WTC11 (cell line): Measurements from ENCODE around the gene CALR3. TPM values are rescaled to one million over a fixed set of nuclear protein-coding genes. Genes with fewer than 3 reads are reported as not detected.

Experiments used
- ATAC-seq: fragments of 200-7000 bp; cut with Tn5 transposase; 2 replicates; pipeline ENCODE4 v1.10.0; 2021; ENCODE audit warnings: mild to moderate bottlenecking, moderate library complexity
- CTCF ChIA-PET: fragments of 300-600 bp; sonication (Branson Sonifier 250); formaldehyde crosslinking; loops from one replicate; lab custom pipeline; 2021; ENCODE audit warnings: antibody characterized with exemption; lab: Charles Lee
- POLR2A ChIA-PET: fragments of 350-600 bp; sonication (Branson Sonifier 250); formaldehyde crosslinking; loops from one replicate; lab custom pipeline; 2021; ENCODE audit warnings: antibody characterized with exemption; lab: Charles Lee
- DNase-seq: peaks from one replicate; pipeline ENCODE4 v3.0.0; 2021; ENCODE audit warnings: low spot score
- H3K27ac Mint-ChIP-seq: 2 replicates; pipeline ENCODE4 v1.8.0; 2021; ENCODE audit warnings: mixed read lengths
- H3K27me3 Mint-ChIP-seq: 2 replicates; pipeline ENCODE4 v1.8.0; 2021; ENCODE audit warnings: low read depth, mild to moderate bottlenecking, moderate library complexity, mixed read lengths
- H3K36me3 Mint-ChIP-seq: 2 replicates; pipeline ENCODE4 v1.8.0; 2021; ENCODE audit warnings: mixed read lengths
- H3K4me1 Mint-ChIP-seq: 2 replicates; pipeline ENCODE4 v1.8.0; 2022; ENCODE audit warnings: mixed read lengths
- H3K4me3 Mint-ChIP-seq: 2 replicates; pipeline ENCODE4 v1.8.0; 2021; ENCODE audit warnings: mild to moderate bottlenecking, moderate library complexity, mixed read lengths
- H3K9me3 Mint-ChIP-seq: 2 replicates; pipeline ENCODE4 v1.8.0; 2021; ENCODE audit warnings: mixed read lengths
- CREM ChIP-seq: sonication (generic); formaldehyde crosslinking; IDR thresholded peaks from 2 replicates; pipeline ENCODE4 v1.8.1; 2022; ENCODE audit warnings: mild to moderate bottlenecking, missing genetic modification reagents, moderate library complexity
- HMGA2 ChIP-seq: fragments of 250-450 bp; sonication (Bioruptor Pico); IDR thresholded peaks from 2 replicates; pipeline ENCODE4 v1.4.0; 2021; ENCODE audit warnings: mild to moderate bottlenecking, moderate library complexity
- MYBL2 ChIP-seq: sonication (generic); formaldehyde crosslinking; IDR thresholded peaks from 2 replicates; pipeline ENCODE4 v1.8.1; 2023; ENCODE audit warnings: mild to moderate bottlenecking, moderate library complexity, missing genetic modification reagents
- OVOL2 ChIP-seq: fragments of 250-450 bp; sonication (Bioruptor Pico); IDR thresholded peaks from 2 replicates; pipeline ENCODE4 v1.9.0; 2021; ENCODE audit warnings: mild to moderate bottlenecking, borderline replicate concordance
- SMAD4 ChIP-seq: sonication (generic); formaldehyde crosslinking; IDR thresholded peaks from 2 replicates; pipeline ENCODE4 v1.8.0; 2022; ENCODE audit warnings: mild to moderate bottlenecking, missing genetic modification reagents
- ZNF138 ChIP-seq: sonication (generic); formaldehyde crosslinking; conservative IDR thresholded peaks from 2 replicates; pipeline ENCODE4 v1.8.1; 2022; ENCODE audit warnings: mild to moderate bottlenecking, moderate library complexity, missing genetic modification reagents
- ZNF317 ChIP-seq: sonication (generic); formaldehyde crosslinking; IDR thresholded peaks from 2 replicates; pipeline ENCODE4 v1.8.1; 2023; ENCODE audit warnings: low read depth, mild to moderate bottlenecking, moderate library complexity, missing genetic modification reagents, borderline replicate concordance
- total RNA-seq: library from RNA; stranded (reverse); gene quantifications from 3 replicates; pipeline ENCODE4 v1.2.3, GENCODE V29; 2021
- TF ChIP-seq, protein P1 (sequence below): fragments of 250-450 bp; sonication (Bioruptor Pico); IDR thresholded peaks from 2 replicates; pipeline ENCODE4 v1.8.0; 2021; ENCODE audit warnings: mild to moderate bottlenecking
- TF ChIP-seq, protein P2 (sequence below): fragments of 250-450 bp; sonication (Bioruptor Pico); conservative IDR thresholded peaks from 2 replicates; pipeline ENCODE4 v1.9.0; 2021; ENCODE audit warnings: mild to moderate bottlenecking
- TF ChIP-seq, protein P3 (sequence below): sonication (generic); formaldehyde crosslinking; IDR thresholded peaks from 2 replicates; pipeline ENCODE4 v1.8.0; 2022; ENCODE audit warnings: mild to moderate bottlenecking, missing genetic modification reagents
- TF ChIP-seq, protein P4 (sequence below): fragments of 250-450 bp; sonication (Bioruptor Pico); IDR thresholded peaks from 2 replicates; pipeline ENCODE4 v1.9.0; 2021; ENCODE audit warnings: moderate library complexity, mild to moderate bottlenecking, inconsistent platforms, borderline replicate concordance
- TF ChIP-seq, protein P5 (sequence below): sonication (generic); formaldehyde crosslinking; IDR thresholded peaks from 2 replicates; pipeline ENCODE4 v1.8.1; 2022; ENCODE audit warnings: low read depth, missing genetic modification reagents, borderline replicate concordance
- TF ChIP-seq, protein P6 (sequence below): sonication (generic); formaldehyde crosslinking; IDR thresholded peaks from 2 replicates; pipeline ENCODE4 v1.8.1; 2023; ENCODE audit warnings: mild to moderate bottlenecking, missing genetic modification reagents, borderline replicate concordance
- TF ChIP-seq, protein P7 (sequence below): sonication (generic); formaldehyde crosslinking; IDR thresholded peaks from 2 replicates; pipeline ENCODE4 v1.8.1; 2023; ENCODE audit warnings: mild to moderate bottlenecking, moderate library complexity, missing genetic modification reagents
- TF ChIP-seq, protein P8 (sequence below): sonication (generic); formaldehyde crosslinking; IDR thresholded peaks from 2 replicates; pipeline ENCODE4 v1.8.0; 2023; ENCODE audit warnings: missing genetic modification reagents

The CALR3 gene
- total RNA-seq, 1 experiment from 2014 or later, result 0.87 TPM

DNA sequence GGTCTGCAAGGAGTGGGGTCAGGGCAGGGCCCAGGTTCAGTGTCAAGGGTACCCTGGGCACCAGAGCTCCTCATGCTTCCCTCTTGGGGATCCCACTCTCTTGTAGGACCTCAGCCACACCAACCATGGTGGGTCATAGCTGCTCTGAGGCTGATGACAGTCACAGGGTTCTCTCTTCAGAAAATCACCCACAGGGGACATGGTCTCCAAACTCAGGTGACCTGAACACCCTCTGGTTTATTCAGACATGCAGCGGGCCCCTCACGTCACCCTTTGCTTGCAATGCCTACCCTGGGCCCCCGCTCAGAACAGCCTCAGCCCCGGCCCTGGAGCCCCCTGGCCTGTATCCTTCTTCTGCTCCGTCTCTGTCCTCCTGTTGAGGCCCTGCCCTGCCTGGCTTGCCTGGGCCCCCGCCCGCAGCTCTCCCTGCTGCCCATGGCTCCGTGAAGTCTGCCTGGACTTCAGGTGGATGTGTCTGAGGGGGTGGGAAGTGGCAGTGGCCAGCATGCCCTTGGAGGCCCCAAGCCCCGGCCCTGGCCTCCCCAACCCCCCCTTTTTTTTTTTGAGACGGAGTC is 25.8 kb upstream of the CALR3 start:
- TF ChIP-seq, protein P1, sequence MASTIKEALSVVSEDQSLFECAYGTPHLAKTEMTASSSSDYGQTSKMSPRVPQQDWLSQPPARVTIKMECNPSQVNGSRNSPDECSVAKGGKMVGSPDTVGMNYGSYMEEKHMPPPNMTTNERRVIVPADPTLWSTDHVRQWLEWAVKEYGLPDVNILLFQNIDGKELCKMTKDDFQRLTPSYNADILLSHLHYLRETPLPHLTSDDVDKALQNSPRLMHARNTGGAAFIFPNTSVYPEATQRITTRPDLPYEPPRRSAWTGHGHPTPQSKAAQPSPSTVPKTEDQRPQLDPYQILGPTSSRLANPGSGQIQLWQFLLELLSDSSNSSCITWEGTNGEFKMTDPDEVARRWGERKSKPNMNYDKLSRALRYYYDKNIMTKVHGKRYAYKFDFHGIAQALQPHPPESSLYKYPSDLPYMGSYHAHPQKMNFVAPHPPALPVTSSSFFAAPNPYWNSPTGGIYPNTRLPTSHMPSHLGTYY (CRISPR knock-in tag), result no peak
- TF ChIP-seq, protein P2, sequence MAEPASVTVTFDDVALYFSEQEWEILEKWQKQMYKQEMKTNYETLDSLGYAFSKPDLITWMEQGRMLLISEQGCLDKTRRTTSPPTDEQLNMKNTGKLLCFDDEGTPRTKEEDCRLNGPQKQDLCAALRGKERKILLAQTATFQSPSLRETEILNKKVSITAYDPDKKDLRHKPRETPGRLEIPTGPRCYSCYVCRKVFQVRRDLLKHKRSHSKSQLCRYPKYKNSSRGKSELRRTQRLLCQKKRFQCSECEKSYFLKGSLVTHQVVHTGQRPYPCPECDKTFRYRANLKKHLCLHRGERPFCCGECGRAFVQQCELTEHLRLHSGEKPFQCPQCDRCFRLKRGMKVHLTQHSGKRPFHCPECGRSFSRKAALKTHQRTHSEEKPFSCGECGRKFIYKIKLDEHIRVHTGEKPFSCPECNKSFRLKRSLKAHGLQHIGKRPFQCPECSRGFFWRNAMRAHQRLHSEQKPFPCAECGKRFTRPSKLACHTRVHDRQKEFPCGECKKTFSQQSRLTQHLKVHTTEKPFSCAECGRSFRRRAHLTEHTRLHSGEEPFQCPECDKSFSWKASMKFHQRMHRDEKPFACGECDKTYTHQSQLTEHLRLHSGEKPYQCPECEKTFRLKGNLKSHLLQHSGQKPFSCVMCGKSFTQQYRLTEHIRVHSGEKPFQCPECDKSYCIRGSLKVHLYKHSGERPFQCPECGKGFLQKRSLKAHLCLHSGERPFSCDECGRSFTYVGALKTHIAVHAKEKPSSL, result no peak
- TF ChIP-seq, protein P3, sequence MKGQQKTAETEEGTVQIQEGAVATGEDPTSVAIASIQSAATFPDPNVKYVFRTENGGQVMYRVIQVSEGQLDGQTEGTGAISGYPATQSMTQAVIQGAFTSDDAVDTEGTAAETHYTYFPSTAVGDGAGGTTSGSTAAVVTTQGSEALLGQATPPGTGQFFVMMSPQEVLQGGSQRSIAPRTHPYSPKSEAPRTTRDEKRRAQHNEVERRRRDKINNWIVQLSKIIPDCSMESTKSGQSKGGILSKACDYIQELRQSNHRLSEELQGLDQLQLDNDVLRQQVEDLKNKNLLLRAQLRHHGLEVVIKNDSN (CRISPR knock-in tag), result no peak
- TF ChIP-seq HMGA2 (CRISPR knock-in tag), result no peak
- TF ChIP-seq CREM (CRISPR knock-in tag), result no peak
- TF ChIP-seq, protein P4, sequence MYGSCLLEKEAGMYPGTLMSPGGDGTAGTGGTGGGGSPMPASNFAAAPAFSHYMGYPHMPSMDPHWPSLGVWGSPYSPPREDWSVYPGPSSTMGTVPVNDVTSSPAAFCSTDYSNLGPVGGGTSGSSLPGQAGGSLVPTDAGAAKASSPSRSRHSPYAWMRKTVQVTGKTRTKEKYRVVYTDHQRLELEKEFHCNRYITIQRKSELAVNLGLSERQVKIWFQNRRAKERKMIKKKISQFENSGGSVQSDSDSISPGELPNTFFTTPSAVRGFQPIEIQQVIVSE, result no peak
- POLR2A ChIA-PET, result no interaction called here
- CTCF ChIA-PET, result no interaction called here
- Mint-ChIP-seq H3K4me1 (no peaks in the 10 kb centered on the region), H3K27ac (no peak overlapping the region), H3K9me3 (no peaks in the 10 kb centered on the region), H3K27me3 (no peaks in the 10 kb centered on the region), H3K4me3 (no peak overlapping the region), H3K36me3 (peaks cover 63% of the 10 kb centered on the region)
- DNase-seq (no peak), ATAC-seq (no peak)

DNA sequence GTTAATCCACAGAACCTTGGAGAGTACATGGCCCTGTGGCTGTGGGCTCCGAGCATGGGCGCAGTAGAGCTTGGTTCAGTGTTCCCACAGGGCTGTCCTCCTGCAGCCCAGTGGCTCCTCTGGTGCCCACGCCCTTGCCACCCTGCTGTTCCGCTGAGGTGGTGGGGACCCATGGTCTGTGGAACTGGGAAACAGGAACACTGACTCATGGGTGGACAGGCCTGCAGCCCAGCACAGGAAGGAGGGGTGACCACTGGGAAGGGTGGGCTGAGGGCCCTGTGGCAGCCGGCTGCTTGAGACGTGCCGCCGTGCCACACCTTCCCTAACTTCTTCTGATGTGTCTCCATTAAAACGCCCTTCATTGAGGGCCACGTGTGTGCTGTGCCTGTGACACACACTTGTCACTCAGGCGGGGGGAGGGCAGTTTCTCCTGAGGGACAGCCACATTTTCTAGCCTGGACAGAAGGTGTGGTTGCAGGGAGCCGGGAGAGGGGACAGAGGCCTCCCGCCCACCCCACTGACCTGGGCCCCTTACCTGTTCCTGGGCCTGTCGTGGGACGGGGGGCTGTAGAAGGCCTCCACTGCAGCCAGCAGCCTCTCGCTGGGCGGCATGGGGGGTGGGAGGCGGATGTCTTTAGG is 25.1 kb upstream of the CALR3 start:
- POLR2A ChIA-PET, result no interaction called here
- H3K36me3 Mint-ChIP-seq, result peaks cover 60% of the 10 kb centered on the region
- H3K4me1 Mint-ChIP-seq, result no peaks in the 10 kb centered on the region
- no peak overlapping the region for H3K27ac Mint-ChIP-seq
- no peaks in the 10 kb centered on the region for H3K9me3 Mint-ChIP-seq
- ATAC-seq, result no peak
- CTCF ChIA-PET, result no interaction called here
- no peak for DNase-seq
- no peaks in the 10 kb centered on the region for H3K27me3 Mint-ChIP-seq
- H3K4me3 Mint-ChIP-seq, result no peak overlapping the region
- TF ChIP-seq, protein P5, sequence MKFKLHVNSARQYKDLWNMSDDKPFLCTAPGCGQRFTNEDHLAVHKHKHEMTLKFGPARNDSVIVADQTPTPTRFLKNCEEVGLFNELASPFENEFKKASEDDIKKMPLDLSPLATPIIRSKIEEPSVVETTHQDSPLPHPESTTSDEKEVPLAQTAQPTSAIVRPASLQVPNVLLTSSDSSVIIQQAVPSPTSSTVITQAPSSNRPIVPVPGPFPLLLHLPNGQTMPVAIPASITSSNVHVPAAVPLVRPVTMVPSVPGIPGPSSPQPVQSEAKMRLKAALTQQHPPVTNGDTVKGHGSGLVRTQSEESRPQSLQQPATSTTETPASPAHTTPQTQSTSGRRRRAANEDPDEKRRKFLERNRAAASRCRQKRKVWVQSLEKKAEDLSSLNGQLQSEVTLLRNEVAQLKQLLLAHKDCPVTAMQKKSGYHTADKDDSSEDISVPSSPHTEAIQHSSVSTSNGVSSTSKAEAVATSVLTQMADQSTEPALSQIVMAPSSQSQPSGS (CRISPR knock-in tag), result no peak
- TF ChIP-seq ZNF317 (CRISPR knock-in tag) (no peak), MYBL2 (CRISPR knock-in tag) (no peak), SMAD4 (CRISPR knock-in tag) (no peak), OVOL2 (CRISPR knock-in tag) (no peak), ZNF138 (CRISPR knock-in tag) (no peak)
- TF ChIP-seq, protein P1 (CRISPR knock-in tag), result no peak
- TF ChIP-seq, protein P6, sequence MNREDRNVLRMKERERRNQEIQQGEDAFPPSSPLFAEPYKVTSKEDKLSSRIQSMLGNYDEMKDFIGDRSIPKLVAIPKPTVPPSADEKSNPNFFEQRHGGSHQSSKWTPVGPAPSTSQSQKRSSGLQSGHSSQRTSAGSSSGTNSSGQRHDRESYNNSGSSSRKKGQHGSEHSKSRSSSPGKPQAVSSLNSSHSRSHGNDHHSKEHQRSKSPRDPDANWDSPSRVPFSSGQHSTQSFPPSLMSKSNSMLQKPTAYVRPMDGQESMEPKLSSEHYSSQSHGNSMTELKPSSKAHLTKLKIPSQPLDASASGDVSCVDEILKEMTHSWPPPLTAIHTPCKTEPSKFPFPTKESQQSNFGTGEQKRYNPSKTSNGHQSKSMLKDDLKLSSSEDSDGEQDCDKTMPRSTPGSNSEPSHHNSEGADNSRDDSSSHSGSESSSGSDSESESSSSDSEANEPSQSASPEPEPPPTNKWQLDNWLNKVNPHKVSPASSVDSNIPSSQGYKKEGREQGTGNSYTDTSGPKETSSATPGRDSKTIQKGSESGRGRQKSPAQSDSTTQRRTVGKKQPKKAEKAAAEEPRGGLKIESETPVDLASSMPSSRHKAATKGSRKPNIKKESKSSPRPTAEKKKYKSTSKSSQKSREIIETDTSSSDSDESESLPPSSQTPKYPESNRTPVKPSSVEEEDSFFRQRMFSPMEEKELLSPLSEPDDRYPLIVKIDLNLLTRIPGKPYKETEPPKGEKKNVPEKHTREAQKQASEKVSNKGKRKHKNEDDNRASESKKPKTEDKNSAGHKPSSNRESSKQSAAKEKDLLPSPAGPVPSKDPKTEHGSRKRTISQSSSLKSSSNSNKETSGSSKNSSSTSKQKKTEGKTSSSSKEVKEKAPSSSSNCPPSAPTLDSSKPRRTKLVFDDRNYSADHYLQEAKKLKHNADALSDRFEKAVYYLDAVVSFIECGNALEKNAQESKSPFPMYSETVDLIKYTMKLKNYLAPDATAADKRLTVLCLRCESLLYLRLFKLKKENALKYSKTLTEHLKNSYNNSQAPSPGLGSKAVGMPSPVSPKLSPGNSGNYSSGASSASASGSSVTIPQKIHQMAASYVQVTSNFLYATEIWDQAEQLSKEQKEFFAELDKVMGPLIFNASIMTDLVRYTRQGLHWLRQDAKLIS (CRISPR knock-in tag), result no peak
- TF ChIP-seq, protein P7, sequence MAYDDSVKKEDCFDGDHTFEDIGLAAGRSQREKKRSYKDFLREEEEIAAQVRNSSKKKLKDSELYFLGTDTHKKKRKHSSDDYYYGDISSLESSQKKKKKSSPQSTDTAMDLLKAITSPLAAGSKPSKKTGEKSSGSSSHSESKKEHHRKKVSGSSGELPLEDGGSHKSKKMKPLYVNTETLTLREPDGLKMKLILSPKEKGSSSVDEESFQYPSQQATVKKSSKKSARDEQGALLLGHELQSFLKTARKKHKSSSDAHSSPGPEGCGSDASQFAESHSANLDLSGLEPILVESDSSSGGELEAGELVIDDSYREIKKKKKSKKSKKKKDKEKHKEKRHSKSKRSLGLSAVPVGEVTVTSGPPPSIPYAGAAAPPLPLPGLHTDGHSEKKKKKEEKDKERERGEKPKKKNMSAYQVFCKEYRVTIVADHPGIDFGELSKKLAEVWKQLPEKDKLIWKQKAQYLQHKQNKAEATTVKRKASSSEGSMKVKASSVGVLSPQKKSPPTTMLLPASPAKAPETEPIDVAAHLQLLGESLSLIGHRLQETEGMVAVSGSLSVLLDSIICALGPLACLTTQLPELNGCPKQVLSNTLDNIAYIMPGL (CRISPR knock-in tag), result no peak
- TF ChIP-seq, protein P2, result no peak
- TF ChIP-seq, protein P8, sequence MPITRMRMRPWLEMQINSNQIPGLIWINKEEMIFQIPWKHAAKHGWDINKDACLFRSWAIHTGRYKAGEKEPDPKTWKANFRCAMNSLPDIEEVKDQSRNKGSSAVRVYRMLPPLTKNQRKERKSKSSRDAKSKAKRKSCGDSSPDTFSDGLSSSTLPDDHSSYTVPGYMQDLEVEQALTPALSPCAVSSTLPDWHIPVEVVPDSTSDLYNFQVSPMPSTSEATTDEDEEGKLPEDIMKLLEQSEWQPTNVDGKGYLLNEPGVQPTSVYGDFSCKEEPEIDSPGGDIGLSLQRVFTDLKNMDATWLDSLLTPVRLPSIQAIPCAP (CRISPR knock-in tag), result no peak
